ENCODE measurements around the gene ITIH4. TPM values are rescaled to one million over a fixed set of nuclear protein-coding genes. Genes with fewer than 3 reads are reported as not detected.

Gene ITIH4
- total and polyA plus RNA-seq, 8 donors = 16.2 to 276 (median 77.4) TPM

- intact Hi-C loops (cut with DNase I) = no loop called here
- Histone ChIP-seq H3K4me3 (no peak overlapping the region), H3K36me3 (no peaks in the 10 kb centered on the region), H3K4me1 (peaks cover 0 to 4% (median 0%) of the 10 kb centered on the region in 3 donors), H3K9me3 (no peaks in the 10 kb centered on the region), H3K27ac (no peak overlapping the region), H3K27me3 (no peaks in the 10 kb centered on the region)
- WGBS, 2 donors = 70 to 73% methylated on average over 9 of the region's 9 CpGs
- DNase-seq = no peak
- no peak for ATAC-seq
- no peak for FAIRE-seq
- TF ChIP-seq CTCF (IDR thresholded peaks at IDR 0.05) = no peak
Observed at GRCh38 chr3:52871761-52872160, 41.3 kb upstream of the ITIH4 start.

GRCh38 chr3:52870471-52870870 is 40.0 kb upstream of the ITIH4 start:
- TF ChIP-seq CTCF (IDR thresholded peaks at IDR 0.05) = no peak
- intact Hi-C loops (cut with DNase I) = no loop called here
- H3K27me3 ChIP-seq = no peaks in the 10 kb centered on the region
- H3K27ac ChIP-seq = no peak overlapping the region
- 96 to 97% methylated on average over 10 of the region's 10 CpGs for WGBS, 2 donors
- no peak overlapping the region for H3K4me3 ChIP-seq
- no peak for DNase-seq
- H3K36me3 ChIP-seq = no peaks in the 10 kb centered on the region
- peaks cover 0 to 4% (median 0%) of the 10 kb centered on the region in 3 donors for H3K4me1 ChIP-seq
- no peak for FAIRE-seq
- no peaks in the 10 kb centered on the region for H3K9me3 ChIP-seq
- ATAC-seq = no peak

- 92 to 96% methylated on average over 12 of the region's 12 CpGs for WGBS, 2 donors
- ATAC-seq (no peak), FAIRE-seq (no peak), DNase-seq (no peak)
- Histone ChIP-seq H3K4me3 (no peak overlapping the region), H3K27ac (no peak overlapping the region), H3K27me3 (no peaks in the 10 kb centered on the region), H3K36me3 (no peaks in the 10 kb centered on the region), H3K4me1 (no peaks in the 10 kb centered on the region), H3K9me3 (no peaks in the 10 kb centered on the region)
- no peak for TF ChIP-seq CTCF (IDR thresholded peaks at IDR 0.05)
- intact Hi-C loops (cut with DNase I) = no loop called here
Observed at GRCh38 chr3:52866427-52866826, 36.0 kb upstream of the ITIH4 start.

- intact Hi-C loops (cut with DNase I) = no loop called here
- ATAC-seq (no peak), FAIRE-seq (no peak), DNase-seq (no peak)
- no peaks in the 10 kb centered on the region for H3K36me3 ChIP-seq
- H3K4me3 ChIP-seq = no peak overlapping the region
- H3K4me1 ChIP-seq = no peaks in the 10 kb centered on the region
- 96% methylated on average over 13 of the region's 13 CpGs for WGBS, 2 donors
- H3K27me3 ChIP-seq = no peaks in the 10 kb centered on the region
- H3K9me3 ChIP-seq = no peaks in the 10 kb centered on the region
- H3K27ac ChIP-seq = no peak overlapping the region
- TF ChIP-seq CTCF (IDR thresholded peaks at IDR 0.05) = no peak
Observed at GRCh38 chr3:52865994-52866393, 35.5 kb upstream of the ITIH4 start.

GRCh38 chr3:52860424-52860768 is 29.9 kb upstream of the ITIH4 start:
- WGBS, 2 donors = 89 to 94% methylated on average over 8 of the region's 8 CpGs
- ATAC-seq (peak in 3 of 4 donors; percentile 9 to 26 (median 11)), DNase-seq (peak in 1 of 6 donors; percentile 46), FAIRE-seq (no peak)
- Histone ChIP-seq H3K4me1 (peaks cover 0 to 6% (median 6%) of the 10 kb centered on the region in 3 donors), H3K4me3 (no peak overlapping the region), H3K27ac (no peak overlapping the region), H3K27me3 (no peaks in the 10 kb centered on the region), H3K36me3 (no peaks in the 10 kb centered on the region), H3K9me3 (no peaks in the 10 kb centered on the region)
- intact Hi-C loops (cut with DNase I) = no loop called here
- TF ChIP-seq CTCF (IDR thresholded peaks at IDR 0.05) = no peak
